Fibroblast of lung (primary cell): ENCODE data around the gene ZNF516.

ENCODE experiments used
- CTCF ChIP-seq, 2 donors: IDR thresholded peaks in 1 of 2; conservative IDR thresholded peaks in 1 of 2; 1 replicate in 1 of 2; 2 replicates in 1 of 2; pipeline ENCODE4 v1.5.1; 2011 to 2012; ENCODE audit warnings: low read length in 2 of 2, control low read depth in 1 of 2, inconsistent platforms in 1 of 2, low read depth in 1 of 2, mild to moderate bottlenecking in 1 of 2
- EZH2 ChIP-seq: IDR thresholded peaks from 2 replicates; pipeline ENCODE4 v1.5.1; 2012; ENCODE audit warnings: low read length, control low read depth, mild to moderate bottlenecking; ENCODE audit errors: missing control alignments

- TF ChIP-seq CTCF (conservative IDR thresholded peaks at IDR 0.05 in 1 of 2, IDR thresholded peaks at IDR 0.05 in 1 of 2; ENCODE audit: low read depth in 1 of 2, low read length in 2 of 2), result no peak
- no peak for TF ChIP-seq EZH2
These were observed 103.3 kb downstream of the ZNF516 start for GRCh38 chr18:76391746-76392145.
